ENCODE results near the gene BRIP1. TPM values are rescaled to one million over a fixed set of nuclear protein-coding genes. Genes with fewer than 3 reads are reported as not detected.
"Not testable (repeated sequence)": the region's sequence is repeated elsewhere in the genome, so short reads cannot be mapped to it uniquely, and the experiment has no call there.

The BRIP1 gene
- total RNA-seq, 1 donor from 2014 or later, result 5.2 TPM

GRCh38 chr17:61684818-61685217 is 178.5 kb downstream of the BRIP1 start:
- no peak for TF ChIP-seq CTCF (IDR thresholded peaks at IDR 0.05; ENCODE audit: unreplicated experiment)
- DNase-seq (ENCODE audit: low spot score), result no peak

GRCh38 chr17:61684172-61684571 is 179.2 kb downstream of the BRIP1 start:
- H3K36me3 Mint-ChIP-seq (ENCODE audit: low read depth, unreplicated experiment), result peaks cover 1% of the 10 kb centered on the region
- DNase-seq (ENCODE audit: low spot score), result no peak
- H3K27ac Mint-ChIP-seq (ENCODE audit: unreplicated experiment), result no peak overlapping the region
- no peak for TF ChIP-seq CTCF (IDR thresholded peaks at IDR 0.05; ENCODE audit: unreplicated experiment)
- H3K9me3 Mint-ChIP-seq (ENCODE audit: unreplicated experiment), result no peaks in the 10 kb centered on the region
- H3K27me3 Mint-ChIP-seq (ENCODE audit: unreplicated experiment), result no peaks in the 10 kb centered on the region
- H3K4me1 Mint-ChIP-seq (ENCODE audit: unreplicated experiment), result no peaks in the 10 kb centered on the region
- H3K4me3 Mint-ChIP-seq (ENCODE audit: unreplicated experiment), result no peak overlapping the region

More at GRCh38 chr17:61684818-61685217, 178.5 kb downstream of the BRIP1 start:
- Mint-ChIP-seq H3K4me1 (ENCODE audit: unreplicated experiment) (no peaks in the 10 kb centered on the region), H3K27ac (ENCODE audit: unreplicated experiment) (no peak overlapping the region), H3K9me3 (ENCODE audit: unreplicated experiment) (no peaks in the 10 kb centered on the region), H3K36me3 (ENCODE audit: low read depth, unreplicated experiment) (peaks cover 4% of the 10 kb centered on the region), H3K27me3 (ENCODE audit: unreplicated experiment) (no peaks in the 10 kb centered on the region), H3K4me3 (ENCODE audit: unreplicated experiment) (no peak overlapping the region)

DNA sequence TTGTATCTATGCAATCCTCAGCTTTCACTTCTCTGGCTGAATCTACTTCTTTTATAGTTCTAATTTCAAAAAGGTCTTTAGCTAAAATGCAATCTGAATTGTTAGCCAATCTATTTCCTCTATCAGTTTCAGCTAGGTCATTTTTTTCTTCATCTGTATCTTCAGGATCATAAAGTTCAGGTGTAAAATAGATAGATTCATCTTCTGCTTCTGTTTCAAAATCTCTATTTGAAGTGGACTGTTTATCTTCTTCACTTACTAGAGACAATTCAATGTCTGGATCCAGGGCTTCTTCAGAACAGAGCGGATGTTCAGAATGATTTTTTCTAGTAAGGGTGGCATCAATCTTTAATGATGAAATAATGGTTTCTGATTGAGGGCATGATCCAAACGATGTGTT is 179.9 kb downstream of the BRIP1 start:
- DNase-seq (ENCODE audit: low spot score), result no peak
- Mint-ChIP-seq H3K27me3 (ENCODE audit: unreplicated experiment) (no peaks in the 10 kb centered on the region), H3K4me3 (ENCODE audit: unreplicated experiment) (no peak overlapping the region), H3K36me3 (ENCODE audit: low read depth, unreplicated experiment) (no peaks in the 10 kb centered on the region), H3K27ac (ENCODE audit: unreplicated experiment) (no peak overlapping the region), H3K4me1 (ENCODE audit: unreplicated experiment) (no peaks in the 10 kb centered on the region), H3K9me3 (ENCODE audit: unreplicated experiment) (no peaks in the 10 kb centered on the region)
- TF ChIP-seq CTCF (IDR thresholded peaks at IDR 0.05; ENCODE audit: unreplicated experiment), result no peak

- DNase-seq (ENCODE audit: low spot score), result no peak
- Mint-ChIP-seq H3K9me3 (ENCODE audit: unreplicated experiment) (no peaks in the 10 kb centered on the region), H3K27ac (ENCODE audit: unreplicated experiment) (no peak overlapping the region), H3K27me3 (ENCODE audit: unreplicated experiment) (no peaks in the 10 kb centered on the region), H3K36me3 (ENCODE audit: low read depth, unreplicated experiment) (no peaks in the 10 kb centered on the region), H3K4me1 (ENCODE audit: unreplicated experiment) (no peaks in the 10 kb centered on the region), H3K4me3 (ENCODE audit: unreplicated experiment) (no peak overlapping the region)
- no peak for TF ChIP-seq CTCF (IDR thresholded peaks at IDR 0.05; ENCODE audit: unreplicated experiment)
These were observed 182.4 kb downstream of the BRIP1 start for GRCh38 chr17:61680921-61681320.

- Mint-ChIP-seq H3K4me3 (ENCODE audit: unreplicated experiment) (no peak overlapping the region), H3K36me3 (ENCODE audit: low read depth, unreplicated experiment) (no peaks in the 10 kb centered on the region), H3K4me1 (ENCODE audit: unreplicated experiment) (no peaks in the 10 kb centered on the region), H3K27ac (ENCODE audit: unreplicated experiment) (no peak overlapping the region), H3K27me3 (ENCODE audit: unreplicated experiment) (no peaks in the 10 kb centered on the region), H3K9me3 (ENCODE audit: unreplicated experiment) (no peaks in the 10 kb centered on the region)
- DNase-seq (ENCODE audit: low spot score), result no peak
- TF ChIP-seq CTCF (IDR thresholded peaks at IDR 0.05; ENCODE audit: unreplicated experiment), result no peak
These were observed 185.0 kb downstream of the BRIP1 start for GRCh38 chr17:61678339-61678738.

DNA sequence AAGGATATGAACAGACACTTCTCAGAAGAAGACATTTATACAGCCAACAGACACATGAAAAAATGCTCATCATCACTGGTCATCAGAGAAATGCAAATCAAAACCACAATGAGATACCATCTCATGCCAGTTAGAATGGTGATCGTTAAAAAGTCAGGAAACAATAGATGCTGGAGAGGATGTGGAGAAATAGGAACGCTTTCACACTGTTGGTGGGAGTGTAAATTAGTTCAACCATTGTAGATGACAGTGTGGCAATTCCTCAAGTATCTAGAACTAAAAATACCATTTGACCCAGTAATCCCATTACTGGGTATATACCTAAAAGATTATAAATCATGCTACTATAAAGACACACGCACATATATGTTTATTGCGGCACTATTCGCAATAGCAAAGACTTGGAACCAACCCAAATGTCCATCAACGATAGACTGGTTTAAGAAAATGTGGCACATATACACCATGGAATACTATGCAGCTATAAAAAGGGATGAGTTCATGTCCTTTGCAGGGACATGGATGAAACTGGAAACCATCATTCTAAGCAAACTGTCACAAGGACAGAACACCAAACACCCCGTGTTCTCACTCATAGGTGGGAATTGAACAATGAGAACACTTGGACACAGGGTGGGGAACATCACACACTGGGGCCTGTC is 186.0 kb downstream of the BRIP1 start:
- H3K4me3 Mint-ChIP-seq (ENCODE audit: unreplicated experiment); H3K27ac Mint-ChIP-seq (ENCODE audit: unreplicated experiment); H3K4me1 Mint-ChIP-seq (ENCODE audit: unreplicated experiment); H3K36me3 Mint-ChIP-seq (ENCODE audit: low read depth, unreplicated experiment); H3K27me3 Mint-ChIP-seq (ENCODE audit: unreplicated experiment); H3K9me3 Mint-ChIP-seq (ENCODE audit: unreplicated experiment); DNase-seq (ENCODE audit: low spot score): not testable (repeated sequence)

DNA sequence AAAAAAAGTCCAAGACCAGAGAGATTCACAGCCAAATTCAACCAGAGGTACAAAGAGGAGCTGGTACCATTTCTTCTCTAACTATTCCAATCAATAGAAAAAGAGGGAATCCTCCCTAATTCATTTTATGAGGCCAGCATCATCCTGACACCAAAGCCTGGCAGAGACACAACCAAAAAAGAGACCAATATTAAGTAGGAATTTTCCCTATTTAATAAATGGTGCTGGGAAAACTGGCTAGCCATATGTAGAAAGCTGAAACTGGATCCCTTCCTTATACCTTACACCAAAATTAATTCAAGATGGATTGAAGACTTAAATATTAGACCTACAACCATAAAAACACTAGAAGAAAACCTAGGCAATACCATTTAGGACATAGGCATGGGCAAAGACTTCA is 186.8 kb downstream of the BRIP1 start:
- H3K4me3 Mint-ChIP-seq (ENCODE audit: unreplicated experiment); H3K27ac Mint-ChIP-seq (ENCODE audit: unreplicated experiment); H3K36me3 Mint-ChIP-seq (ENCODE audit: low read depth, unreplicated experiment); DNase-seq (ENCODE audit: low spot score); H3K4me1 Mint-ChIP-seq (ENCODE audit: unreplicated experiment); H3K27me3 Mint-ChIP-seq (ENCODE audit: unreplicated experiment); H3K9me3 Mint-ChIP-seq (ENCODE audit: unreplicated experiment): not testable (repeated sequence)

- not testable (repeated sequence) for H3K36me3 Mint-ChIP-seq (ENCODE audit: low read depth, unreplicated experiment); H3K27ac Mint-ChIP-seq (ENCODE audit: unreplicated experiment); H3K27me3 Mint-ChIP-seq (ENCODE audit: unreplicated experiment); H3K4me3 Mint-ChIP-seq (ENCODE audit: unreplicated experiment); H3K9me3 Mint-ChIP-seq (ENCODE audit: unreplicated experiment); H3K4me1 Mint-ChIP-seq (ENCODE audit: unreplicated experiment); DNase-seq (ENCODE audit: low spot score)
These were observed 188.7 kb downstream of the BRIP1 start for GRCh38 chr17:61674609-61675008.

All from endothelial cell (in vitro differentiated cells).